HS-5 (cell line): Measurements from ENCODE around the gene SCN4A.

Experiments used
- DNase-seq: peaks from one replicate; pipeline ENCODE4 v3.0.0-alpha.2; 2012; ENCODE audit warnings: low read depth

Gene SCN4A

DNA sequence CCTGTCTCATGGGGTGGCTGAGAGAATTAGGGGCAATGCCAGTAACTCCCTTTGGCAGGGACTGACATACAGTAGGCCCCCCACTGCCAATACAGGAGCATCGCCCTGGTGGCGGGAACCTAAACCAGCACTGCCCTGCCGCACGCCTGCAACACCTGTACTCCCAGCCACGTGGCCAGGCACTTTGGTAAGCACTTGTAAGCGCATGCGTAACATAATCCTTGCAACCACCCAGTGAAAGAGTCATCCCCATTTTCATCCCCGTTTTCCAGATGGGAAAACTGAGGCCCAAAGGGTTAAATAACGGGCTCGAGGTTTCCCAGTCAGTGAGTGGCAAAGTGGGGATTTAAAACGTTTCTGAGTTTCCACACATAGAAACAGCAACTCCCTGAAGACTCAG lies 17.5 kb downstream of the SCN4A start:
- no peak for DNase-seq

DNA sequence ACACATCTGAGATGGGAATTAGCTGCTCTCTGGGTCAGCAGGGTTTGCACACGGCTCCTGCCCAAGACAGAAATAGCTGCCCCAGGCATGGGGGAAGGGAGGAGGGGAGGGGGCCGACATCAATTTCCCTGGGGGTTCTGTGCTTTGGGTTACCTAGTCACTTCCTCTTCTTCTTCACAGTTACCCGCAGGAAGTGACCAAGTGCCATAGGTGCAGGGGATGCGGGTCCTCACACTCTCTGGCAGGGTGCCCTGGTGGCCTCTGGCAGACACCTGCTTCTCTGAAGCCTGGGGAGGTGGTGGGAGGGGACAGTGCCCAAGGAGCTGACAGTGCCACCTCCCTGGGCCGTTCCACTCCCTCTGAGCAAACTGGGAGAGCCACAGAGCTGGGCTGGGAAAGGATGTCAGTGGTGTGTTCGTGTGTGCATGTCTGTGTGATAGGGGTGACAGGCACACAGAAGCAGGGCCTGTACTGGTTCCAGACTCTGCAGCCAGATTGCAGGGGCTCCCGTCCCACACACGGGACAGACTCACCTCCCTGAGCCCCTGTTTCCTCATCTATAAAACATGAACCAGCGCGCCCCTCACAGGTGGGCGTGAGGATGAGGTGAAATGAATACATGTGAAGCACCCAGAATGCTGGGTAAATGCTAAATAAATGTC lies 18.2 kb downstream of the SCN4A start:
- DNase-seq, result no peak

DNA sequence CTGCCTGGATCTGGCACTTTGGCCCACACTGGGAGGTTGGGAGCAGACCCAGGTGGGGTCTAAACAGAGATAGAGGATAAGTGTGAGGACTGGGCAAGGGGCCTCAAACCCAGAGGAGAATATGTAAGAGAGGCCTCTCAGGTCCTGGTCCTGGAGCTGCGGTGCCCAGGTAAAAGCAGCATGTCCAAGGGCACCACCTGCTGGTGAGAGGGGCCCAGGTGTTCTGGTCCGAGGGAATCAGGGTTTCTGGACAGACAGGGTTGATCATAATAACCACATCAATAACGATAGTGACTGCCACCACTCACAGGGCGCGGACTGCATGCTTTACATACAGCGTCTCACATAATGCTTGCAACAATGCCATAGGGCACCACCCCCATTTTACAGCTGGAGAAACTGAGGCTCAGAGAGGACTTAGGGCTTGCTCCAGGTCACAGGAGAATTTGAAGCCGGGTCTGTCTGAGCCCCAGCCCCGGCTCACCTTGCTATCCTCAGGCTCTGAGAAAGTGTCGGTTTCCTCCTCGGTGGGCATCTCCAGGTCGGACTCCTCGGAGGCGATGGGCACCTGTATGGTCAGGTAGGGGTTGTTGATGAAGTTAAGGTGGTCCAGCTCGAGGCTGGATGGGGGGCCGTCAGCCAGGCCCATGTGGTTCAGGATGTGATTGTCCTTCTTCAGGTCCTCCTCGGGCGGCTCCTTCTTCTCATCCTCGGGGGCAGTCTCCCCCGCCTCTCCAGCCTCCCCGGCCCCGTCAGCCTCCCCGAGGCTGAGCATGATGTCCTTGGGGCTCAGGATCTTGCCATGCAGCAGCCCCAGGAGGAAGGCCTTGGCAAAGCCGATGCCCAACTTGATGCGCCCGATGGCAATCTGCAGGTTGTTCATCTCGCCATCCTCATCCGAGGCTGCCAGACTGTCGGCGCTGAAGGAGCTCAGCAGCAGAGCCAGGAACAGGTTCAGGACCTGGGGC lies 21.5 kb downstream of the SCN4A start:
- no peak for DNase-seq

DNA sequence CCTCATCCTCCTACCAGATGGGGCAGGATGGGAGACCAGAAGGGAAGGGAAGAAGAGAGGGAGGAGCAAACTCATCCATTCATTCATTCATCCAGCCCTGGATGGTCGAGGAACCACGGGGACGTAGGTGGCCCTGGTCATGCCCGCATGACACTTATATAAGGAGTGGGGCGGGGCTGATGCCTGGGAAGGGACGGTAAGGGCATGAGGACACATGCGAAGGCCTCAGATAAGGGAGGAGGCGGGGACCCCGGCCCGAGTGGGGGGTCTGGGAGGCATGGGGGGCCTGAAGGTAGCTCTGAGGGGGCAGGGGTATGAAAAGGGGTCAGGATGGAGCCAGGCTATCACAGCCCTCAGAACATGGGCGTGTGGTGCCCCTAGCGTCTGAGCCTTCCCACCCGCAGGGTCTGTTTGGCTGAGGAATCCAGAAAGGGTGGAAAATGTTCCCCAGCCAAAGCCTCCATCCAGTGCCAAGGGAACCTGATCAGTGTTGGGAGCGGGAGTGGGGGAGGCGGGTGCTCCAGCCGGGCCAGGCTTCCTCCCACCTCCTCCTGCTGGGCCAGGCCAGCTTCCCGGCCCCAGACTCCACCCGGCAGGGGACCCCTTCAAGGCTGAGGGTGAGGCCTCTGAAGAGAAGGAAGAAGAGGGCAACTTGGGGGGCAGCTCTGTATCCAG lies 23.0 kb downstream of the SCN4A start:
- DNase-seq, result no peak

DNA sequence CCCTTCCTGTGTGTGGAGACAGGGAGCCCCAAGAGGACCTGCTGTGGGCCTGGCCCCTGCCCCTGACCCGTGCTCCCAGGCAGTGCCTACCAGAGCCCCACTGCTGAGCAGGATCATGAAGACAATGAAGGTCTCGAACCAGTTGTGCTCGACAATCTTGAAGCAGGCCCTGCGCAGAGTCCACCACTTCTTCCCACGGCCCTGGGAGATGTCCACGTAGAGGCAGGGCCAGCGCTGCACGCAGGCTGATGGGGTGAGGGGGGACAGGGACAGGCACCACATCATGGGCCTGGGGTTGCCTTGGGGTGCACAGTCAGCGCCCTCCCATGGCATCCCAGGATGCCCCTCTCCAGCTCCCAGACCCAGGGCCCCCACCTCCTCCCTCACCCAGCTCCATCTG lies 24.2 kb downstream of the SCN4A start:
- no peak for DNase-seq

DNA sequence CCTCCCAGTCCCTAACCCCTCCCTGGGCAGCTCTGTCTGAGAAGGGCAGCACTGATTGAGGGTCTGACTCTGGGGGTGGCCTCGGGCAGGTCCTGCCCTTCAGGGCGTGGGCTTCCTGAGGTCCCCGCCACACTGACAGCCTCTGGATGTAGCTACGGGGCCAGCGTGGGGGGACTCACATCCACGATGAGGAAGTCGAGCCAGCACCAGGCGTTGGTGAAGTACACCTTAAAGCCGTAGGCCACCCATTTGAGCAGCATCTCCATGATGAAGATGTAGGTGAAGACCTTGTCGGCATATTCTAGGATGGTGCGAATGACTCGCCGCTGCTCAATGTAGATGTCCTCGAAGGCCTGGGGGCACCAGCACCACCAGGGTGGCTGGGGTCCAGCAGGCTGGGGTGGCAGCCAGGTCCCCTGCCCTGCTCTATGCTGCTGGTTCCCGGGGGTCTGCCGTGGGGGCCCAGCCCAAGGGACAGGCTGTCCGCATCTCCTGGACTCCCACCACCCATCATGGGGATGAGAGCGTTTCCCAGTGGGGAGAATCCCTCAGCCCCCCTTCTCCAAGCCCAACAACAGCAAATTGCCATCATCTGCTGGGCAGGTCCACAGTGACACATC lies 24.9 kb downstream of the SCN4A start:
- no peak for DNase-seq

DNA sequence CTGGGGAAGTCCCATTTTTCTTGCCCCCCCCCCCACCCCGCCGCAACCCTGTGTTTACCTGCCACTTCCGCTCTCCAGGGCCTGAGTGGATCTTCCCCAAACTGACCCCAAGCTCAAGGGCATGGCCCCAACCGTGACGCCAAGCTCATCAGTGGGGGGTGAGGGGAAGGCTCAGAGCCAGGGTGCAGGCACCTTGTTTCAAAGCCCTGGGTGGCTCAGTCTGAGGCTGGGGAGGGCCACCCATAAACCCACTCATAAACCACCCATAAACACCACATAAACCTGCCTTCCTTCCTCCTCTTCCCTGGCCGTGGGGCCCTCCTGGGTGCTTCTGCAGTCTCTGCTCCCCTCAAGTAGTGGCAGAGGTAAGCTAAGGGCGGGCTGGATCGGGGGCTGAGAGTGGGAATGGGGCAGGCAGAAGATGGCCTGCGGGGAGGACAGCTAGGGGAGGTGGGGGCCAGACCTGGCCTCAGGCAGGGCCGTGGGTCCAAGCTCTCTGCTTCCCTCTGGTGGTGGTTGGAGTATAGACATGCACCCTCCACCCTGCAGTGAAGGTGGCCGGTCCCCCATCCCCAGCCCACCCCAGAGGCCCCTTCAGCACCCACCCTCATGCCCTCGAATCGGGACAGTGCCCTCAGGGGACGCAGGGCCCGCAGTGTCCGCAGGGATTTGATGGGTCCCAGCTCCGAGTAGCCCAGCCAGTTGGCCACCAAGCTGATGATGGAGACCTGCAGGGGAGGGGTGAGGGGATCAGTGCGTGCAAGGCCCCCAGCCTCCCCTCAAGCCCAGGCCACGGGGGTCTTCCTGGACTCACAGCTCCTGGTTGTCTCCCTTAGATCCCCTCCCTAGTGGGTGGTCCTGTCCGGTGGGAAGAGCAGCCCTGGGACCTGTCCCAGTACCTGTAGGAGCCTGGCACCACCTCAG lies 26.0 kb downstream of the SCN4A start:
- DNase-seq, result no peak

DNA sequence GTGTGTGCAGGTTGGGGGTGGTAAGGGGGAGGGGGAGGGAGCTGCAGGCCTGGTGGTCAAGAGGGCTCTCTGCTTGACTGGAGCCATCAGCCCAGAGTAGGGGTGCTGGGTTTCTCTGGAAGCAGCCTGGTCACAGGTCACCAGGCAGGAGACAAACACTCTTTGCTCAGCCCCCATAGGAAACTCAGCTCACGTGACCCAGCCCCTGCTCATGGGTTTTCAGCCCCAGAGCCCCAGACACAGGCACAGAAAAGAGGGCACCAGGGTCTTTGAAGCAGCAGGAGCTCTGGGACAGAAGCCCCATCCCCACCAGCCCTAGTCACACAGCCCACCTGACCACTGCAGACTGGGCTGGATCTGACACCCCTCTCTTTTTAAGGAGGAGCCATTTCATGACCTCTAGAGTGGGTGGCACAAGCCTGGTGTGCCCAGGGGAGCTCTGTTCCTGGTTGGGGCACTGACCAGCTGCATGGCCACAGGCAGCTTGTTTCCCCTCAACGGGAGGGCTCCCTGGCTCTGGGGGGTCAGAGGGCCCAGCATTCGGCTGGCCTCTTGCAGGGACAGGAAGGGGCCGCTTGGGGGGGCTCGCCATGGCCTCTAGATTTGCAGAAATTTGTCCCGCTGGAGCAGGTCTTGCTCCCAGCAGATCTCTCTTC lies 26.8 kb downstream of the SCN4A start:
- DNase-seq, result no peak

DNA sequence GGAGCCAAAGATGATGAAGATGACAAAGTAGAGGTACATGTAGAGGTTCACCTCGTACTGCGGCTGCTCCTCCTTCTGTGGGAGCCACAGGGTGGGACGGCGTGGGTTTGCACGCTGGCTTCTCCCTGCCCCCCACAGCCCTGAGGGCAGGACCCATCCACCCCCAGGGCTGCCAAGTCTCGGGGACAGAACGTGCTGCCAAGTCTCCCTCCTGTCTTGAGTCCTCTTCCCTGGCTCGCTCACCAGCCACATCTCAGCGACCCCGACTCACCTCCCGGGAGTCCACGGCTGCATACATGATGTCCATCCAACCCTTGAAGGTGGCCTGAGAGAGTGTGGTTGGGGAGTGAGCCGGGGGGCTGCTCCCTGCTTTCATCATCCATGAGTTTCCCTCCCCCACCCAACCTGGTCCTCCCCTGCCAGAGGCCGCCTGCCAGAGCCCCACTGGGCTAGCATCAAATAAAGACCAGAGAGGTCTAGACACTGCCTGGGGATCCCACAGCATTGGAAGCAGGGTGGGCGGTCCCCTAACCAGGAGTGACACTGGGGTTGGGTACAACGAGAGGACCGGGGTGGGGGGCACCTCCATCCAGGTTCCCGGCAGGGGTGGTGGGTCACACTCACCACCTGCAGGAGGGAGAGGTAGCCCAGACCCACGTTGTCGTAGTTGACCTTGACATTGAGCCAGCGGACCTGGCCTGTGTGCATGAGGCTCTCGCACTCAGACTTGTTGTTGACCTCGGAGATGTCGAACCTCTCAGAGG lies 27.8 kb downstream of the SCN4A start:
- no peak for DNase-seq

DNA sequence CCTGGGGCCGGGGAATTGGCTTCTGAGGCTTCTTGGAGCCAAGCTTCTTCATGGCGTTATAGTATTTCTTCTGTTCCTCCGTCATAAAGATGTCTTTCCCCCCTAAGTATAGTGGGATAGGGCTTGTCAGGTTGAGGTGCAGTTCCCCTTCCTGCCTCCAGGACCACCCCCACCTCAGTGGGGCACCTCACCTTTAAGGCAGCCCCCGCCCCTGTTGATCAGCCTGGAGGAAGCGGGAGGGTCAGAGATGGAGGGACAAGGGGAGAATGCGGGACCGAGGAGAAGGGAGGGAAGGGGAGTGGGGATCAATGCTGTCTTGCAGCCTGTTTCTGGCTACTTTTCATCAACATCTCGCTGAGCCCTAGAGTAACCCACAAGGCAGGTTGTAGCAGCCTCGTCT lies 29.0 kb downstream of the SCN4A start:
- no peak for DNase-seq

DNA sequence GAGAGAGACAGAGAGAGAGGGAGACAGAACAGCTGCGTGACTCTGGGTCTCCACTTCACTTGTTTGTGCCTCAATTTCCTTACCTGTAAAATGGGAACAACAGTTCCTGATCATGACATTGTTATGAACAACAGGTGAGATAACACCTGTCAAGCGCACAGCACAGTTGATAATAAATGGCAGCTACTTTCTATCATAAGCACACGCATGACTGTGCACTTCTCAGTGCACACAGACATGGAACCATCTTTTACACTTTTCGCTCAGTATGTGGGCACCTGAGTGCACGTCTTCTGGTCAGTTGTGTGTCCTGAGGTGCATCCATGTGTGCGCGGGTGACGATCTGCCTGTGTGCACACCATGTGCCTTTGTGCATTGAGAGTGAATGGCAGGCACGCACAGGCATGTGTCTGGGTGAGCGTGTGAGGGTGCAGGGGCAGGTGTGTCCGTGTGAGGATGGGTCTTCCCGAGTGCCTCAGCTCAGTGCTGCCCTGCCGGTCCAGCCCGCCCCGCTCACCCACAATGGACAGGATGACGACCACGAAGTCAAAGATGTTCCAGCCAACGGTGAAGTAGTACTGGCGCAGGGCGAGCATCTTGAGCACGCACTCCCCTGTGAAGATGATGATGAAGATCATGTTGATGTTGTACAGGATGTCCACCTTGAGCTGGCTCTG lies 30.3 kb downstream of the SCN4A start:
- no peak for DNase-seq

DNA sequence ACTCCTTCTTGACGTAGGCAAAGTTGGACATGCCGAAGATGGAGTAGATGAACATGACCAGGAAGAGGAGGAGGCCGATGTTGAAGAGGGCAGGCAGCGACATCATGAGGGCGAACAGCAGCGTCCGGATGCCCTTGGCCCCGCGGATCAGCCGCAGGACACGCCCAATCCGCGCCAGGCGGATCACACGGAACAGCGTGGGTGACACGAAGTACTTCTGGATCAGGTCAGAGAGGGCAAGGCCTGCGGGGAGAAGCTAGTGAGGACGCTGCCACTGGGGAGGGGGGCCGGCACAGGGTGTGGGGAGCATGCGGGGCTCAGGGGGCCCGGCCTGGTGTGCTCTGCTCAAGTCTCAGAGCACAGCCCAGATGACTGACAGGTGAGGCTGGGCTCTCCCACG lies 31.0 kb downstream of the SCN4A start:
- no peak for DNase-seq

DNA sequence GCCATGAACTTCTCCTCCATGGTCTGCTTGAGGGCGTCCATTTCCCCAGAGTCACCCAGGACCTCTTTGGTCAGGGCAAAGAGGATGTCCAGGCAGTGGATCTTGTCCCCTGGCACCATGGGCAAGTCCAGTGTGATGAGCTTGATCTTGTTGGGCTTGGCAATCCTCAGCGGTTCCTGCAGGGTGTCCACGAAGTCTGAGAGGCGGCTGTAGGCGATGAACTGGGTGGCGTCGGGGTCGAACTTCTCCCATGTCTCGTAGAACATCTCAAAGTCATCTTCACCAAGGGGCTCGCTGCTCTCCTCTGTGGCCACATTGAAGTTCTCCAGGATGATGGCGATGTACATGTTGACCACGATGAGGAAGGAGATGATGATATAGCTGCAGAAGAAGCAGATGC lies 31.6 kb downstream of the SCN4A start:
- no peak for DNase-seq

DNA sequence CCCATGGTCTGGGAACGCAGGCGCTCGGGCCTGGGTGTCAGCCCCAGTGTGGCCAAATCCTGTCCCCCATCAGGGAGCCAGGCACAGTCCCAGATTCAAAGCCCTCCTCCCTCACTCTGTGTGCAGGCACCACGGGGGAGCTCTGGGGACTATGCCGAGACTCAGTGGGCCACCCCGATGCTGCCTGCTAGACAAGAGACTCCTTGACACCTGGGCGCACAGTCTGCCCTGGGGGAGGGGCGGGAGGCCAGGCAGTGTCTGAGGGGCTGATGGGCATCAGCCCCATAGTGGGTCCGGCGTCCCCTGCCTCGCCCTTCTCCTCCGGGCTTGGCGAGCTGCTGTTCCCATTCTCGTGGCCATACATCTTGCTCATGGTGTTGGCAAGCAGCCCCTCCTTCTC lies 32.1 kb downstream of the SCN4A start:
- DNase-seq, result no peak

DNA sequence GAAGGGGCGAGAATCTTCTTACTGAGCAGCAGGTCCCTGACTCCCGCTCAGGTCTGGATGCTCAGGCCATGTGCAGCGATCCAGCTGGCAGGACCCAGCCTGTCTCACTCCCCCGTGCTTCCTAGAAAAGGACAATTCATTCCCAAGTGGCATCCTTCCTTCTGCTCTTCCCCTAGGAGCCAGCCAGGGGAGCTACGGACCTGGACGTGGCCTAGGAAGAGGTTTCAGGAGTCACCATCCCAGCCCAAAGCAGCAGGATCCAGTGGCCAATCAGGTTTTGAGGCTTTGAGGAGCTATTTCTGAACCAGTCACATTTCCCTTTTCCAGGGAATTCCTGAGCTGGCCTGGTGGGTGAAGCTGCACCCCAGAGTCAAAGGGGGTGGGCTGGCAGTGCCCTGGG lies 32.8 kb downstream of the SCN4A start:
- no peak for DNase-seq

DNA sequence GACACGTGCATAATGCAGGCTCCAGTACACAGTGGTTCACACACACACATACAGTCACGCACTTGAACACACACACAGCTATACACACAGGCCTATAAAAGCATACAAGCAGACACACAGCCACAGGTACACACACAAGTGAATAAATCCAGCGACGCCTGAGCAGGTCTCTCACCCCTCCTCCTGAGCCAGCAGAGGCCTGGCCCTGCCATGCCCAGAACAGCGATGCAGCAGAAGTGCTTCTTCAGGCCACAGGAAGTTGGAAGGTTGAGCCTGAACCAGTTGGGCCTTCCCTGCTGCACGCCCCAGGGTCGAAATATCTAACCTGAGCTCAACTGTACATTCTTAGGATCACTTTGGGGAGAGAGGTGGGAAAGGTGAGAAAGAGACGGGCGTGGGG lies 33.3 kb downstream of the SCN4A start:
- no peak for DNase-seq

DNA sequence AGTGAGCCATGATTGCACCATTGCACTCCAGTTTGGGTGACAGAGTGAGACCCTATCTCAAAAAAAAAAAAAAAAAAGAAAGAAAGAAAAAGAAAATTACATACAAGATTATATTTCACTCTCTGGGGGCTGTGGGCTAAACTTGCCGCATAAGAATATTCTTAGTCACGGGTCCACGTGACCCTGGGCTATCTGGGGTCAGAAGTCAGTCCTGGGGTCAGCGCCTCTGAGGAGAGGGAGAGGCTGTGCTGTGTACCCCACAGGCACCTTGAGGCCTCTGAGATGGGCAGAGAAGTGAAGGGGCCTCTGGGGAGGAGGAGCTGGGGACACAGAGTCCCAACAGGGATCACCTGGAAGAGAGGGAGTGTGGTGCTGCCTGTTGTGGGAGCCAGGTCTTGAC lies 34.8 kb downstream of the SCN4A start:
- DNase-seq, result no peak

DNA sequence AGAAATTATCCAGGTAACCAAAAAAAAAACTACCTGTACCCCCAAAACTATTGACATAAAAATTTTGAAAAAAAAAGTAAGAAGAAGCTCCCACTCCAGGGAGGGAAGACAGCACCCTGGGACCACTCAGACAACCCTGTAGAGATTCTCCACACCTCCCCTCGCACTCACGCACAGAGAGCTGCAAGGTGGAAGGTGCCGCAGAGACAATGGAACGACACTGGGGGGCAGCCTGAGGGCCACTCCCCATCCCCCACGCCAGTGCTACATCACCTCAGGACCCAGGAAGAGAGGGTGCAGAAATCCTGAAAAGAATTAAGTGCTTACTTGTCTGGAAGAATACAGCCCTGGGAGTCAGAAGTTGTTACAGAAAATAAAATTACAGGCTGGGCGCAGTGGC lies 35.4 kb downstream of the SCN4A start:
- no peak for DNase-seq
